Femur (tissue), 1 donor: Measurements from ENCODE around the gene IGF1R.
"Not testable (repeated sequence)": the region's sequence is repeated elsewhere in the genome, so short reads cannot be mapped to it uniquely, and the experiment has no call there.

Experiments
- DNase-seq: peaks from one replicate; pipeline ENCODE4 v3.0.0-alpha.2; 2017

Gene IGF1R

DNA sequence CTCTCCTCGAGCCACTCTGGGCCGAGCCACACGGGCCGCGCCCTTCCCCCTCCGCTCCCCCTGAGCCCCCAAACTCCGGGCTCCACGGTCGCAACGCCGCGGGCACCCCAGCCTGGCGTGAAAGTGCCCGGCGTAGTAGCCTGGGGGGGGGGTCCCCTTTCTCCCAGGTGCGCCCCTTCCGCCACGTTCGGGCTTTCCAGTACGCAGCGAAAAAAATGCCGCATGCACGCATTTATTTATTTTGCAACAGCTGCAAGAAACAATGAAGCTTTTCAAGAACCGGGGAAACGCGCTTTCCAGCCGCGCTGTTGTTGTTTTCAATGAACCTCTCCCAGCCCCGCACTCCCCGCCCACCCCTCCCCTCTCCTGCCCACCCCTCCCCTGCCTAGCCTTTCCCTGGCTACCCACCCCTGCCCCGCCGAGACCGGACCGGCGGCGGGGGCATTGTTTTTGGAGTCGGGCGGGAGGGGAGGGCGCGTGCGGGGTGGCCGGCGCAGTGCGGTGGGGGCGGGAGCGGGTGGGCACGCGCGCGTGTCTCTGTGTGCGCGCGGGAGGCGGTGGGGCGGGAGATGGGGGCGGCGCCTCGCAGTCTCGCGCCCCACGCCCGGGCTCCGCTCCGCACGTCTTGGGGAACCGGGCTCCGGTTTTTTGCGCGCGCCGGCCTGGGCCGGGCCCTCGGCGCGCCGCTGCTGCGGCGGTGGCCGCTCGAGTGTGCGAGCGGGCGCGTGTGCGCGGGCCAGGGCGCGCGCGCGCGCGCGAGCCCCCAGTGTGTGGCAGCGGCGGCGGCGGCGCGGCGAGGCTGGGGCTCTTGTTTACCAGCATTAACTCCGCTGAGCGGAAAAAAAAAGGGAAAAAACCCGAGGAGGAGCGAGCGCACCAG, at the start of gene IGF1R:
TSS of gene IGF1R (plus strand) at position 766 of the 880 bp plus-strand sequence. CDS start 1,043 bp downstream, outside the sequence.
- peak; percentile 95 for DNase-seq

DNA sequence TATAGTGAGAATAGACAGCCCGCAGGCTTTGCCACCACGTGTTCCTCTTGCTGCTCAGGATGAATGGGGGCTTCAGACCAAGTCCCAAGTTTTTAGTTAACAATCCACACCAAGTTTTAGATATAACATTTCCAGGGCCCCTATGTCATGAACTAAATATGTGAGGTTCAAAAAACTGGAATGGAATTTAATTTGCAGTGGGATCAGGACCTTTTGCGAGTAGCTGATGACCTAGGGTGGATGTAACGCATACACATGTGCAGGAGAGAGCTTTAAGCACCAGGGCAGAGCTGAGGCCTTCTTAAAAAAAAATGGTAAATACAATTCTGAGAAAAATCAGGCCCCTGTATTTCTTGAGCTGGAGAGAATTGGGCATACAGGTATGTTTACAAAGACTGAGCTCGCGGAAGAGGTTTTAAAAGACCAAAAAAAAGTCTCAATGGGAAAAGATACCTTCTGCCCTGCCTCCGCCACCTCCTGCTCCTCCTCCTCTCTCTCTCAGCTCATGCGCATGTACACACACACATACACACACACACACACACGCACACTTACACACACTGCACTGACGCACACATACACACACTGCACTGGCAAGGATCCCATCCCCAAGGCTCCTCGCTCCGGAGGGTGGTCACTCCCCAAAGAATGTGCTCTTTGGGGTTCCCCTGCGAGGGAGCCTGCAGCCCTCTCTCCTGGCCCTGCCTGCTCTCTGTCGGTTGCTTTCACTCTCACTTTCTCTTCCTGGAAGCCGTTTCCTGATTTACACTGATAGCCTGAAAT, 48.2 kb upstream of the IGF1R start:
- peak; percentile 70 for DNase-seq

DNA sequence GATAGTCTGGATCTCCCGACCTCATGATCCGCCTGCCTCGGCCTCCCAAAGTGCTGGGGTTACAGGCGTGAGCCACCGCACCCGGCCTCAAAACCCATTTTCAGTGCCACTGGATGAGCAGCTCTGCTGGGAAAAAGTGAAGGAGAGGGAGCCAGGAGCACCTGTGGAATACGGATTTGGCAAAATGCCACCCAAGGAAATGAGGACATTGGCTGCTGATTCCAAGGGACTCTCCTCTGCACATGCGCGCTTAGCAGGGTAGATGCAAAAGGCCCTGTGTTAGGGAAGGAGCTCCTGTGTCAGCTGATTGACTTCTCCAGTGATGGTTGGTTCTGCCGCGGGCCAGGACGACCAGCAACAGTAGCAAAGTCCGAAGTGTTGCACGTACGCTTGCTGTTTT, 43.4 kb upstream of the IGF1R start:
- DNase-seq, result no peak

DNA sequence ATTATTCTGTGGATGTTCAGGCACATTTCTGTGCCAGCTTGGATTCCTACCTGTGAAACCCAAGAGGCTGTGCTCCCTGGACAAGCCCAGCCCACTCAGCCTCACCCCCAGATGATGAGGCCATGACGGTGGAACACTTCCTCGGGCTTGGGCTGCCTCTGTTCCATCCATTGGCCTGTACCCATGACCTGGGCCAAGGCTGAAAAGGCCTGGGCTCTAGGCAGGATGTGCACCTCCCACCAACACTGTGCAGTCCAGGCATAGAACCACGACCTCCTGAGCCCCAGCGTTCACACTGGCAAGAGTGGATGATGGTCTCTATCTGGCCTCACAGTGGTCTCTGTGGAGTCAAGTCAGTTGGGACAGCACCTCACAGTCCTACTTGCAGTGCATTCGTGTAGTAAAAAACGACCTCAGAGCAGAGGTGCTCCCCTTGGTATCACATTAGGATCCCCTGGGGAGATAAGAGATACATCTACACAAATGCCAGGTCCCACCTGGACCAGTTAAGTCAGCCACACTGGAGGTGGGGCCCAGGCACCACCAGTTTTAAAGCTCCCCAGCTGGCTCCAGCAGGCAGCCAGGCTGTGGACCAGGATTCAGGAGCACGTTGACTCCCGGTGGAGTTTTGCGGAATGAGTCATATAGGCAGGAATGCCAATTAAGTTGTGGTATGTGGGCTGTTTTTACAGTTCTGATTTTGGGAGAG, 39.0 kb upstream of the IGF1R start:
- DNase-seq, result no peak

DNA sequence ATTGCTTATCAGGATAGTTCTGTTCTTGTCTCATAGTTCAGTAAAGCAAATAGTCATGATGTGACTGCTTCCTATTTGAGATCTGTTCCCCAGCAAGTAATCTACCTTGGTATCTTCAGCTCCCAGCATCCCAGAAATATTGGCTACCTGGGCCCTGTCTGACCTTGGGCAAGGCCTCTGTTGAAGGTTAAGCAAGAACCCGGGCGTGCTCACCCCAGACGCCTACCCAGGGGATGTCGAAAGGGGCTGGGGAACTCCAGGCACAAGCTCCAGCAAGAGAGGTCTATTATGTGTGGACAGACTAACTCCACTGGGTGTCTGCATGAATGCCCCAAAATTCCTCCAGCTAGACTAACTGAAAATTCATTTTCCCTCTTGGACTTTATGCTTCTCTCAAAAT, 37.3 kb upstream of the IGF1R start:
- DNase-seq, result no peak

DNA sequence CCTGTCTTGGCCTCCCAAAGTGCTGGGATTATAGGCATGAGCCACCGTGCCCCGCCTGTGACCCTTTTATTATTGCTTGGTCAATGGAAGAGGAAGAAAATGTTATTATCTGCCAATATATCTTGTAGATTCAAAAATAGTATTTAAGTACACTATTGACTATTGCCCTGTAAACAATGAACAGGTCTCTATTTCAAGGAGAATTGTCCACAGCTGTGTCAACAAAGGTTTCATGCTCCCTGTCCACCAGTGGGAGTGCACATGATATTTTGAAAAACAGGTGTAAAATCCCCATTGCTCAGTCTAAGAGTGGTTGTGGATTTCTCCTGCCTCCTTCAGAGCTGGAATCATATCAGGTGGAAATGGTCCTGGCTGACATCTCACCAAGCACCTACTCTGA, 36.5 kb upstream of the IGF1R start:
- no peak for DNase-seq

DNA sequence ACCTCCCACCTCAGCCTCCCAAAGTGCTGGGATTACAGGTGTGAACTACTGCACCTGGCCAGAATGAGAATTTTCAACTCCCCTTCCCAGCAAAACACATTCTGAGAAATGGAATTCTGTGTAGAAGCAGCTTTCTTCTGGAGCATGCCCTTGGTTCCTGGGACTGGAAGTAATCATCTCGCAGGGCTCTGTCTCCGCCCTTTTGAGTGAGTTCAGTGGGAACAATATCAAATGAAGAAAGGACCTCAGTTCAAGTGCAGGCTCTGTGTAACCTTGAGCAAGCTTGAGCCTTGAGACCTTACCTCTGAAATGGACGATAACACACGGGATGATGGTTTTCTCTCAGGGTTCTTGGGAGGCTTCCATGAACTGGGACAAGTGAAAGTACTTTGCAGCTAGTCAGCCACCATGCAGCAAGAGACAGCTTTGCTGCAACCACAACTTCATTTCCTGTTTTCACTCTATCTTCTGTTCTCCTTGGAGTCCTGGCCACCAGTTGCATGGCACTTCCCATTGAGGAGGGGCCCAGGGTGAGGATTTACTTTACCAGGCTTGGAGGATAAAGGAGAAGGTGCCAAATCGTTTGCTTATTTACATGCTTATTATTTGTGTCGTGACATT, 35.7 kb upstream of the IGF1R start:
- DNase-seq, result no peak

DNA sequence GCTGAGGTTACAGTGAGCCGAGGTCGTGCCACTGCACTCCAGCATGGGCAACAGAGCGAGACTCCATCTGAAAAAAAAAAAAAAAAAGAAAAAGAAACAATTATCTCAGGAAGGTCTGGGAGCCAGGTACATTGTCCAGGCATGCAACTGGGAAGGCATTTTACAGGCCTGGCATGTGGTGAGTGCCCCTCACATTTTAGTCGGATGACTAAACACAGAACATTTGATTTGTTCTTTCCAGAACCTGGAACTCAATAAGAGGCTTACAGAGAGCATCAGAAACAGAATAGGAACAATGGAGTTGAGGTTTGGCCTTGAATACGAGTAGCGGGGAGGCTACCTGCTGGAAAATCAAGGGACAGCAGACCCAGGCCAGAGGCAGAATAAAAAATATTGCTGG, 33.7 kb upstream of the IGF1R start:
- no peak for DNase-seq

DNA sequence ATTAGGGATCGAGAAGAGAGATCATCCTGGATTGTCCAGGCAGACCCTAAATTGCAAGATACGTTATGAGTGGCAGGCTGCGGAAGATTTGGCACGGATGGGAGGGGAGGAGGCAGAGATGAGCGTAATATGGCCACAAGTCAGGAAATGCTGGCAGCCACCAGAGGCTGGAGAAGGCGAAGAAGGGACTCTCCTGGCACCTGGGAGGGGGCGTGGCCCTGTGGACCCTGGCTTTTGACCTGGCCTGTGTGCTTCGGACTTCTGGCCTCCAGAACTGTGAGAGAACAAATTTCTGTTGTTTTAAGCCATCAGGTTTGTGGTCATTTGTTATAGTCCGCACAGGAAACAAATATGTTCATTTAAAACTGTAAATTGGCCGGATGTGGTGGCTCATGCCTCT, 31.9 kb upstream of the IGF1R start:
- DNase-seq, result no peak

DNA sequence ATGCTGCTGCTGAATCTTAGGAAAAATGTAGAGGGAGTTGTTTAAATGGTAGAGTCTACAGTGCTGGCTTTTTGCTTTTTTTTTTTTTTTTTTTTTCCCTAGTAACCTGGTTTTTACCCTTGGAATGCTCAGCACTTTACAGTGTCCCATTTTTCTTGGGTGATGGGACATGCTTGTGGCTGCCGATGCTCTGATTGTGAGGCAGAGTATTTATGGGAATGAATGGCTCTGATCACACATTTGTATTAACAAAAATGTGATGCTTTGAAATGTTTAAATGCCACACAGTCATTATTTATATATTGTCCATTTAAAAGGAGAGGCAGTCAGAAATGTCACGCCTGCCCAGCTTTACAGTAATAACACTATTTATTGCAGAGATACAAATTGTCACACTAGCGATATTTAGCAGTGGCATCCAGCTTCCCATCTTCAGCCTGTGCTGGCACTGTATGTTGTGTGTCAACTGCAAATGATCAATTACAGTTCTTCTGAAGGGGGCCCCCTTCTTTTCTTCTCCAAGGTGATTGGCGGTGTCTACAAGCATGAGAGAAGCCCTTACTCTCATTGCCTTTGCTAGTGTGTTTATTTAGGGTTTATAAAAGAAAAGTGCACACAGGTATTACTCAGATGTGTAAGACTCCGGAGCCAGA, 30.9 kb upstream of the IGF1R start:
- no peak for DNase-seq

DNA sequence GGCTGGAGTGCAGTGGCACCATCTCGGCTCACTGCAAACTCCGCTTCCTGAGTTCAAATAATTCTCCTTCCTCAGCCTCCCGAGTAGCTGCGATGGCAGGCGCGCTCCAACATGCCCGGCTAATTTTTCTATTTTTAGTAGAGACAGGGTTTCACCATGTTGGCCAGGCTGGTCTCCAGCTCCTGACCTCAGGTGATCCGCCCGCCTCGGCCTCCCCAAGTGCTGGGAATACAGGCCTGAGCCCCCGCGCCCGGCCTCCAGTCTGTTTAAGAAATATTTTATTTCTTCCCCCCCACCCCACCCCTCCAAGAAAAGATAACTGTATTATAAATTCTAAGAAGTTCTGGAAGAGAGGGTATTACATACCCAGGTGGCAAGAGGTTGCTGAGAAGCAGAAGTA, 29.8 kb upstream of the IGF1R start:
- not testable (repeated sequence) for DNase-seq

DNA sequence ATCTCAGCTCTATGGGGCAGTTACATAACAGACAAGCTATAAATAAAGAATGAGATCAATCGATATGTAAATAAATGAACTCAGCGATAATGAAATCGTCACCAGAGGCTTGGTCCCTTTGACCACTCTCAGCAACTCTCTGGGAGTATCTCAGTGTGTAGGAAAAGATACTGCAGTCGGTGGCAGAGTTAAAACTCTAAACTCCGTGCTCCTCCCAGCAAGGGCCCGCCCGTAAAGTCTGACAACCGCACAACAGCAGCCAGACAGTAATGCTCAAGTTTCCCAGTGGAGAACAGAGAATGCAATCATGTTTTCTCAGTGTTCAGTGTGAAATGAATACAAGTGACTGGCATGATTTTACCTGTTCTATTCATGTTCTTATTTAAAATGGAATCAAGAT, 28.3 kb upstream of the IGF1R start:
- DNase-seq, result no peak

DNA sequence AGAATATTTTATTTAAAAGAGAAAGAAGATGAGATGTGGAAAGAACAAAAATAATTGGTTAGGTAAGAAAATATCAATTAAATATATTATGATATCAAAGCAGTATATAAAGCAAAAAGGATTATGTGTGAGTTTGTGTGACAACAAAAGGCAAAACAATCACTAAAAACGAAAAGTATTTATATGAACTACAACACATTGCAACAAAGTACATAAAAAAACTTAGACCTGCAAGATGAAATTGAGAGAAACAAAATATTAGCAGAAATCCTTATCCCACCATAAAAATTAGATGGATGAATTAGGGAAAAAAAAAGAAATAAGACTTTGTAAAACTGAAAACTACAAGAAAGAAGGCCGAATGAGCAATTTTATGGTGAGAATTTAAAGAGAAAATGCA, 27.3 kb upstream of the IGF1R start:
- no peak for DNase-seq

DNA sequence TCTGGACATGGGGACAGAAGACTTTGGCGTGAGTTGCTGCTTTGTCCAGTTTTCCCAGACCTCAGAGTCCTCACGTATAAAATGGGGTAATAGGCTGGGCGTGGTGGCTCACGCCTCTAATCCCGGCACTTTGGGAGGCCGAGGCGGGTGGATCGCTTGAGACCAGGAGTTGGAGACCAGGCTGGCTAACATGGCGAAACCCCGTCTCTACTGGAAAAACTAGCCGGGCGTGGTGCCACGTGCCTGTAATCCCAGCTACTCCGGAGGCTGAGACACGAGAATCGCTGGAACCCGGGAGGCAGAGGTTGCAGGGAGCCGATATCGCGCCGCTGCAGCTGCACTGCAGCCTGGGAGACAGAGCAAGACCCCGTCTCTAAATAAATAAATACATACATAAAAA, 22.7 kb upstream of the IGF1R start:
- DNase-seq, result no peak

DNA sequence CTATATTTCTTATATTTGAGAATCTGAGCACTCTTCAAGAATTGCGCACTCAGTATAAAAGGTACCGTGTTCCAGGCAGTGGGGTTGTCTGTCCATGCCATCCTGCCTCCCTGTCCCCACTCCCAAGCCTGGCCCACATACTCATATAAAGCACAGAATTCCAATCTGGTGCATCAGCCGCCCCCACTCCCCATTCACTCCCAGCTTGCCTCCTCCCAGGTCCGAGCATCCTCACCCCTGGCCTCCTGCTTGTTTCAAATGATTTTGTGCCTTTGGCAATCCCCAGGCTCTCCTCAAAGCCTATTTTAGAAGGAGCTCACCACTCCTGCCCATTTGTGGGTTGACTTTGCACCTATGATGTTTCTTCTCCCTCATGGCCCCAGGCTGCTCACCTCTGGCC, 22.2 kb upstream of the IGF1R start:
- DNase-seq, result no peak

DNA sequence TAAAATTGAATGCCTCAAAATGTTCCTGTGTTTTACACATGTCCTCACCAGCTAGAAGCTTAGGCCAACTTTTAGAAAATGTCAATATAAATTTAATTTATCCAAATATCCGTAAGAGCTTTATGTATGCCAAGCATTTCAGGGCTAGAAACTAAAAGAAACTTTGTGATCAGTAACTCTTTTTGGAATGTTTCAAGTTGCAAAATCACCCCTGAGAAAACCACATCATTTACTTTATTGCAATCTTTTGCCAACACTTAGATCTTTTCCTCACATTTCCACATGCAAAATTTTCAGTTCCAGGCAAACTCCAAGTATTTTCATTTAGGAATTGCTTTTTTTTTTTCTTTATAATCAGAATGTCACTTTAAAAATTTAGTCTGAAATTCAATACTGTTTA, 20.1 kb upstream of the IGF1R start:
- DNase-seq, result no peak

DNA sequence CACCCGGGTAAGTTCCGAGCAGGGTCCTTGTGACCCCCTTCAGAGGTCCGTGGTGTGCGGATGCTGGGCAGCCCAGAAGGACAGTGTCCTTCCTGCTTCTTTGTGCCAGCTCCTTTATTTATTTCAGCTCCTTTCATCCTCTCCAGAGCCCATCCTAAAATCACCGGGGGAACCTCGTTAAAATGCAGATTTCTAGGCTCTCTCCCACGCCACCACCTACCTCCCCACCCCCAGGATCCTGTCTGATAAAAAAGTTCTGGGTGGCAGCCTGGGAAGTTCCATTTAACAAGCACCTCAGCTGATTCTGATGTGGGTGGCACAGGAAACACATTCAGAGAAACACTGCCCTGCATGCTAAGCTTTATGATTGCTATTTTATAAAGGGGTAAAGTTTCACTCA, 12.5 kb upstream of the IGF1R start:
- DNase-seq, result no peak

DNA sequence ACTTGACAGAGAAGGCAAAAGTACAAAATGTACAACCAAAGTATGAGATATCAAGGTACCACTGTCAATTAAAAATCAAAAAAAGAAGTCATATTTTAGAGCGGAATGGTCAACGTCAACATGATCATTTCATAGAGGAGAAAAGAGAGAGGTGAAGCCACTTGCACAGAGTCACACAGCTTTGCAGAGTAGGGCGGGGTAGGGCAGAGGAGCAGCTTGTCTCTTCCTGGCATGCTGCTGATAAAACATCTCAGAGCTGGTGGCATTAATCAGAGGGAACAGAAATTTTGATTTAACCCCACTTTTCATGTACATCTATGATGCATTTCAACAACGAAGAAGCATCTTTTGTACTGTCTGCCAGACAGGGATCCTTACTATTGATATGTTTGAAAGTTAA, 5.2 kb upstream of the IGF1R start:
- no peak for DNase-seq

DNA sequence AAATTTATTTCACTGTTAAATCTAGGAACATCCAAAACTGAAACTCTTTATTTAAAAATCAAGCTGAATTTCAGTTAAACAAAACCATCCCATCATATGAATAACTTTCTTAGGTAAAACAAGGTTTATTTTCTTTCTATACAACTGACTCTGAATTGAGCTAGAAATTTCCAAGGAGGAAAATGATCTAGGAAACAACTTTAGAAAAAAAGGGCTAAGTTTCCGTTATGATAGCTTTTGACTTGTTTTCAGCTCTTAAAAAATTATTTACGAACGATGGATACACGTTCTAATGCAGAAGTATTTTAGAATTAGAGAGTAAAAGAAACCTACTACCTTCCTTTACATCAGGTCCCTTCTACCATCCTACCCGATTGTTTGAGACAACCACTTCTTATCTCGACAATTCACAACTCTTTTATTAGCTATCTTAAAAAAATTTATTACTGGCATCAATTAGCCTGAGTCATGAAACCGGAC, 1.8 kb upstream of the IGF1R start:
- DNase-seq, result no peak

DNA sequence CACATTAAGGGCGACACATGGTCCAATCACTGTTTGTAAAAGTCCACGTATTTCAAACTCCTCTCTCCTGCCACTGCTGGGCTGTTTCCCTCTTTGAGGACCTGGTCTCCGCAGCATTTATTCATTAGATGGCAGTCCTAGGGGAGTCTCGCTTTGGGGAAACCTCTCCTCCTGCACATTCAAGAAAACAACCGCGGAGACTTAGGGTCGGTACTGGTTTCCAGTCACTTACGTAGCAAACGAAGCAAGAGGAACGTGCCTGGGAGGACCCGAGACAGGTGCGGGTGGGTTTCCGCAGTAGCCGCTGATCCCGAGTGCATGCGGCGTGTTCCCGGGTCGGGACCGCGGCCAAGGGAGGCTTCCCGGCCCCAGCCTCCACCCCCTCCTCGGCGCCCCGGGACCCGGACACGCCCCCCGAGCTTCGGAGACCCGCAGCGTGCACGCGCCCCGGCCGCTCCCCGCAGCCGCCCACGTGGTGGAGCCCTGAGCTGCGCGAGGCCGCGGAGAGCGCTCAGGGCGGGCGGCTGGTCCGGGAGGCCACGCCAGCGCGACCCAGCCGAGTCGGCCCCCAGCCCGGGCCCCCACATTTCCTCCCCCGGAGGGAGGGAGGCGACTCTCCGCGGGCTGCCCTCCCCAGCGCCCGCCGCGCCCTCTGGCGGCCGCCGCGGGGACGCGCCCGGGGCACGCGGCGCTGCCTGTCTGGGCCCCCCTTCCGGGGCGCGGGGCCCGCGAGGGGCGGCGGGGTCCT, 1.1 kb upstream of the IGF1R start:
- peak; percentile 88 for DNase-seq

DNA sequence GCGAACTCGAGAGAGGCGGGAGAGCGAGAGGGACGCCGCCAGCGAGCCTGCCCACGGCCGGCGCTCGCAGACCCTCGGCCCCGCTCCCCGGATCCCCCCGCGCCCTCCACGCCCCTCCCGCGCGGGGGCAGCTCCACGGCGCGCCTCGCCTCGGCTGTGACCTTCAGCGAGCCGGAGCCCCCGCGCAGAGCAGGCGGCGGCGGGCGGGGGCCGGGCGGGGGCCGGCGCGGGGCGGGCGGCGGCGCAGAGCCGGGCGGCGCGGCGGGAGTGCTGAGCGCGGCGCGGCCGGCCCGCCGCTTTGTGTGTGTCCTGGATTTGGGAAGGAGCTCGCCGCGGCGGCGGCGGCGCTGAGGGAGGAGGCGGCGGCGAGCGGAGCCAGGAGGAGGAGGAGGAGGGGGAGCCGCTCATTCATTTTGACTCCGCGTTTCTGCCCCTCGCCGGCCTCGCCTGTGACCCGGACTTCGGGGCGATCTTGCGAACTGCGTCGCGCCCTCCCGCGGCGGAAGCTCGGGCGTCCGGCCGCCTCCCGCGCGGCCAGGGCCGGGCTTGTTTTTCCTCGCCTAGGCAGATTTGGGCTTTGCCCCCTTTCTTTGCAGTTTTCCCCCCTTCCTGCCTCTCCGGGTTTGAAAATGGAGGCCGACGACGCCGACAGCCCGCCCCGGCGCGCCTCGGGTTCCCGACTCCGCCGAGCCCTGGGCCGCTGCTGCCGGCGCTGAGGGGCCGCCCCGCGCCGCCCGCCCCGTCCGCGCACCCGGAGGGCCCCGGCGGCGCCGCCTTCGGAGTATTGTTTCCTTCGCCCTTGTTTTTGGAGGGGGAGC, 524 bp downstream of the IGF1R start:
- DNase-seq, result peak; percentile 74
